ENCODE results near the gene GPRC5D.

Gene GPRC5D

DNA sequence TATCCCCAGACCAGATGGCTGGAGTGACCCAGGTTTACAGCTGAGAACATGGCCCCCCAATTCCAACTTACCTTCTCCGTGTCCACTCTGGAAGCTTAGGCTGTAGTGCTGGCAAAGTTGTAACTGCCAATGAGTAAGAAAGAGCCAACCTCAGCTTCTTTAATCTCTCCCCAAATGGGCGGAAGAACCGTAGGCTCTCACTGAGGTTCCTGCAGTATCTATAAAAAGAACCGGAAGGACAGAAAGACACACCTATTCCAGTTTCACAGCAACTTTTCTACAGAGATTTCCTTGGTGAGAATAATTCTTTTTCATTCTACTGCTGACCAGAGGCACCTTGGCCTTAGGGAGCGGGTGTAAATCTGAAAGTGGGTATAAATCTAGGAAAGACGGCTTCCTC is at the start of gene GPRC5D:
Gene GPRC5D (minus strand): TSS at position 135 of the 400 bp plus-strand sequence. CDS start 1,786 bp downstream, outside the sequence.
- no peak for DNase-seq (ENCODE audit: low read depth in 2 of 2)

DNA sequence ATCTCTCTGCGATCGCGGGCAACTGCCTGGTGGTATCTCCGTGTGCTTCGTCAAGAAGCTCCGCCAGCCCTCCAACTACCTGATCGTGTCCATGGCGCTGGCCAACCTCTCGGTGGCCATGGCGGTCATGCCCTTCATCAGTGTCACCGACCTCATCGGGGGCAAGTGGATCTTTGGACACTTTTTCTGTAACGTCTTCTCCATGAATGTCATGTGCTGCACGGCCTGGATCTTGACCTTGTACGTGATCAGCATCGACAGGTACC is 49.7 kb upstream of the GPRC5D start:
- DNase-seq (ENCODE audit: low read depth in 2 of 2) = no peak

DNA sequence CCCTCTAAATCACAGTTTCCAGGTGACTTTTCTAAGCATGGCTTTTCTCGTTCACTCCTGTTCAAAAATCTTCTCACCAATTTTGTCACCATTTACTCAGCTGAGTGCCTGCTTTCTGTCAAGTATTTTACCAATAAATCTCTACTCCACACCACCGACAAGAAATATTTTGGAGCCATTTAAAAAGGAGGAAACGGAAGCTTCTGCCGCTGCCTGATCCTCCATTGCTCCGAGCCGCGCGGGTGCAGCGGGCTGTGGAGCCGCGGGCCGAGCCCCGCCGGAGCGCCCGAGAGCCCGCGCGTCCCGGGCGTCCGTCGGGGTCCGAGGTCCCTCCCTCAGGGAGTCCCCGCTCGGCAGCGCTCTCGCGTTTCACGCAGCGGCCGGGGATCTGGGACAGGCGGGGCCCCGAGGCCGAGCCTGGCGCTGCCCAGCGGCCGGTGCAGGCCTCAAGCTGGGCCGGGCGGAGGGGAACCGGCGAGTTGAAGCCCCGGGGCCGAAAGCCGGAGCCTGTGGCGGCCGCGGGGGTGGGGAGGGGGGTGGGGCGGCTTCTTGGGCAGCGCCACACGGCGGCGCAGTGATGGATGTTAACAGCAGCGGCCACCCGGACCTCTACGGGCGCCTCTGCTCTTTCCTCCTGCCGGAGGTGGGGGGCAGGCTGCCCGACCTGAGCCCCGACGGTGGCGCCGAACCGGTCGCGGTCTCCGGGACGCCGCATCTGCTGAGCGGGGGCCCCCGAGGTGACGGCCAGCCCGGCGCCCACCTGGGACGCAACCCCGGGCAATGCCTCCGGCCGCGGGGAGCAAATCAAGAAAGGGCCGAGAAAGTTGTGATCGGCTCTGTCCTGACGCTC is 49.2 kb upstream of the GPRC5D start:
- DNase-seq (ENCODE audit: low read depth in 2 of 2) = peak; percentile 14 to 22

DNA sequence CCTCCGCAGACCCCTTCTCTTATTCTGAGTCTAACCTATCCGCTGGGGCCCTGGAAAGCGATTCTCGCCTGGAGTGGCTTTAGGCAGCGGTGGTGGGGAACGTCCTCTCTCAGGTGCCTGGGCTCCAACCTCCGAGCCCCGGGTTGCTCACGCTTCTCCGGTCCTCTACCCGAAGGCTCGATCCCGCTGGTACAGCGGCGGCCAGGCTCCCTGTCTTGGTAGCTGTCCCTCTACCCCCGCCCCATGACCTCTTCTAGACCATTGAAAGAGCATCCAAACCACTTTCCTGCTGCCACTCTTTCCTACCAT is 48.6 kb upstream of the GPRC5D start:
- DNase-seq (ENCODE audit: low read depth in 2 of 2) = no peak

DNA sequence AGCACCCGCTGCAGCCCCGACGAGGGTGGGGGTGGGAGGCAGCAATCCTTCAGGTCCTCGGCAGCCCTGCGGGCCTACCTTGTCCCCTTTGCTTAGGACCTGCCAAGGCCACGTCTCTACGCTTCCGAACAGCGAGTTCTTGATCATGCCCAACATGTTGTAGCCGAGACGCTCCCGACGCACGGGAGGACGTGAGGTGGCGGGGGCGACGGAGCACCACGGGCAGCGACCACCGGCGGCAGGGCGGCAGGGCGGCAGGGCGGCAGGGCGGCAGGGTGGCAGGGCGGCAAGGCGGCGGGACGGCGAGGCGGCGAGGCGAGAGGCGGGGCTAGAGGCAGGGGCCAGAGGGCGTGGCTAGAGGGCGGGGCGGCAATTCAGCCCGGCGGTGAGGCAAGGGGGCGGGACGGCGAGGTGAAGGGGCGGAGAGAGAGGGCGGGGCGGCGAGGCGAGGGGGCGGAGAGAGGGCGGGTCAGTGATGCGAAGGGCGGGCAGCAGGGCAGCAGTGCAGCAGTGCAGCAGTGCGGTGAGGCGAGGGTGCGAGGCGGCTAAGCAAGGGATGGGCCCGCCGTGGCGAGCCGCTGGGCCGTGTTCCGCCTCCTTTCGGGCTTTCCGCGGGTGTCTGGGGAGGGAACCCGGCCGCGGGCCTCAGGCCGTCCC is 48.1 kb upstream of the GPRC5D start, which contains the start of gene HEBP1:
Gene HEBP1 (minus strand): TSS at position 307 of the 657 bp plus-strand sequence. CDS start 151 bp downstream, at position 156.
- peak; percentile 86 to 88 for DNase-seq (ENCODE audit: low read depth in 2 of 2)

DNA sequence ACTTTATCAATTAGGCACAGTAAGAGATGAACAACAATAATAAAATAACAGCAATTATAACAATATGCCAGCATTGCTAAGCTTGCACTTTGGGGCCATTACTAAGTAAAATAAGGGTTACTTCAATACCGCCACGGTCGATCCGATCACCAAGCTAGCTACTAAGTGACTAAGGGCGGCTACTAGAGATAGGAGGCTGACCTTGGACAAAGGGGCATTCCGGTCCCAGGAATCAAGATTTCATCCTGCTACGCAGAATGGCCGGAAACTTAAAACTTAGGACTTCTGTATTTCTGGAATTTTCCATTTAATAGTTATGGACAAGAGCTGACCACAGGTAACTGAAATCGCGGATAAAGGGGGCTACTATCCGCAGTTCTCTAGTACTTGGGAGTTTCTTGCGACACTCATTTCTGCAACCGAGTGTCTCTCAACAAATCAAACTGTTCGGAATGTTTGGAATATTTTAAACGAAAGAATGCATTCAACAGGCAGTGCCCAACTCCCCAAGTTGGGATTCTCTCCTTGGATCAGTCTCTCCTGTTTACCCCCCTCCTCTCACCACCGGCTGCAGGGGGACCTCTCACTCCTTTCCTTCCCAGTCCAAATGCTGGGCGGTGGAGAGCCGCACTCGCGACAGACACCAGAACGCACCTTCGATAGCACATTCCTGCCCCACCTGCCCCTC is 47.4 kb upstream of the GPRC5D start:
- DNase-seq (ENCODE audit: low read depth in 2 of 2) = no peak

DNA sequence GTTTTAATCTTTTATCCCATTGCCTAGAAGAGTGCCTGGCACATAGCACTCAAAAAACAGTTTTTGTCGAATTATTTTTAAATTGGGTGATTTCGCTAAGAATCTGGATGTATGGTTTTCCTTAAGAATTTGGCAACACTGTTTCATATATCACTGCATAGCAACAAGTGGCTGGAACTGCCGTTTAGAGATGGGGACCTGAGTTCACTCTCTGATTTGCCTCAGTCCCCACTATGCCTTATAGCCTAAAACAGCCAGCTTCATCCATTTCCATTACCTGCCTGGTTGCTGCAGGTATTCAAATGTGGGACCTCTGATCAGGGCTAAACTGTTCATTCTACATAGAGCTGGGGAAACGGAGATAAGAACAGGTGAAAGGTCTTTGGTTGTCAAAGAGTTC is 46.3 kb upstream of the GPRC5D start:
- no peak for DNase-seq (ENCODE audit: low read depth in 2 of 2)

DNA sequence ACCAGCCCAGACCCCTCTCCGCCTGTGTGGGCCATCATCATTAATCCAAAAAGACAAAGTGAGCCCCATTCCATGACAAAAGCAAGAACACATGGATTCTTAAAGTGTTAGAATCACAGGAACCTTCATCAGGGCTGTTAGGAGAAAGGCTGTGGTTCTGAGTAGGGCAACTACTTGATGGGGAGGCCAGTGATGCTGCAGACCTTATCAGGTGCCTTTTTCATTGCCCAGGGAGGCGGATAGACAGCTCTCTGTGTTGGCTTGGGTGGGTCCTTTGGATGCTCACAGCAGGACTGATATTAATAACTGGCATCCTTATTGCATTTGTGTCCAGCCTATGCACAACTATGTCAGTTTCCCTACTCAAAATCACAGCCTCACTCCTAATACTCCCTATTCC is 45.8 kb upstream of the GPRC5D start:
- no peak for DNase-seq (ENCODE audit: low read depth in 2 of 2)

DNA sequence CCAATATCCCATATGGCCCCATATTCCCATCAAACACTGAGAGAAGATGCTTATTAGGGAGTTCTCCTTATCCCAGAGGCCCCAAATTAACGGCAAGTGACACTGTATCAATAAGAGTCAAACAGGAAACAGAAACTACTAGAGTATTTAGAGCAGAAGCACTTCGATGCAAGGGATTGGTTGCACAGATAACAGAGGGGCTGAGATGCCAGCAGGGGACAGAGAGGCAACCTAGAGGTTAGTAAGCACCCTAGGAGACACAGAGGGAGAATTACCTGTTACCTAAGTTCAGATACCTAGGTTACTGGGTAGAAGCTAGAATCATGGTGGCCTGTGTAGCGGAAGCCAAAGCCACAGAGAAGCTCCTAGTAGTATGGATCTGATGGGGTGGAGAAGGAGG is 45.2 kb upstream of the GPRC5D start:
- DNase-seq (ENCODE audit: low read depth in 2 of 2) = no peak

DNA sequence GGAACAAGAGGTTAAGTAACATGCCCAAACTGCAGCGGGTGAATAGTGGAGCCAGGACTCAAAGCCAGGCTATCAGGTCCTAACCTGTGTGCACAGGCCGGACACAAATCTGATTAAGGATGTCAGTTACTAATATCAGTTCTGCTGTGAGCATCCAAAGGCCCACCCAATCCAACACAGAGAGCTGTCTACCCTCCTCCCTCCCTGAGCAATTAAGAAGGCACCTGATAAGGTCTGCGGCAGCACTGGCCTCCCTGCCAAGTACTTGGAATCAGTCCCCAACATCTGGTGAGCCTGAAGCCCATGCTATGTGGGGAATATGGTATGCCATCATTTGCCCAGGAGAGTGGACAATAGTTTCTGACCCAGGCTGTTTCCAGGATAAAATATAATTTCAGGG is 44.2 kb upstream of the GPRC5D start:
- no peak for DNase-seq (ENCODE audit: low read depth in 2 of 2)

DNA sequence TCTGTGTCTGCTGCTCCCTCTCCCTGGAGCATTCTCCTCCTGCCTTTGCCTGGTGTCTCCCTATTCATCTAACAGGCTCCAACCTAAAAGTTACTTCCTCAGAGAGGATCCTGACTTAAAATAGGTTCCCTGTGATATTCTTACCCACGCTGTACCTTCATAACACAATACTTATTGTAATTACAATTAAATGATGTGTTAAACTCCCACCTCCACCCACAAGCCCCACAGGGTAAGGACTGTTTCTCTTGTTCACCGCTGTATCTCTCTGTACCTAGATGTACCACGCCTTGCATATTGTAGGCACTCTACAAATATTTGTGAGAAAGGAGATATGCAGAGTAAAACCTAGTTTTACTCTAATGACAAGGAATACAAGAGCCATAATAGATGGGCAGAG is 43.1 kb upstream of the GPRC5D start:
- DNase-seq (ENCODE audit: low read depth in 2 of 2) = no peak

DNA sequence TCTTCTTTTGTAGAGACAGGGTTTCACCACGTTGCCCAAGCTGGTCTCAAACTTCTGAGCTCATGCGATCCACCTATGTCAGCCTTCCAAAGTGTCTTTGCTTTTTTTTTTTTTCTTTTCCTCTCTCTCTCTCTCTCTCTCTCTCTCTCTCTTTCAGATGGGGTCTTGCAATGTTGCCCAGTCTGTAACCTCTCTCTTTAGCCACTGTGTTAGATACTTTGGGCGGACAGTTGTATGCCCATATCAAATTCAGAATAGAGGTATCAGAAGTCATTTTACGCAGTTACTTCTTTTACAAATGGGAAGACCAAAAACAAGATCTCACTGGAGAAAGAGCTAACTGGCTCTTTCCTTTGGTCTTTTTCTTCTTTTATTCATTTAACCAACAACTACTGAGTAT is 41.4 kb upstream of the GPRC5D start:
- DNase-seq (ENCODE audit: low read depth in 2 of 2) = no peak

DNA sequence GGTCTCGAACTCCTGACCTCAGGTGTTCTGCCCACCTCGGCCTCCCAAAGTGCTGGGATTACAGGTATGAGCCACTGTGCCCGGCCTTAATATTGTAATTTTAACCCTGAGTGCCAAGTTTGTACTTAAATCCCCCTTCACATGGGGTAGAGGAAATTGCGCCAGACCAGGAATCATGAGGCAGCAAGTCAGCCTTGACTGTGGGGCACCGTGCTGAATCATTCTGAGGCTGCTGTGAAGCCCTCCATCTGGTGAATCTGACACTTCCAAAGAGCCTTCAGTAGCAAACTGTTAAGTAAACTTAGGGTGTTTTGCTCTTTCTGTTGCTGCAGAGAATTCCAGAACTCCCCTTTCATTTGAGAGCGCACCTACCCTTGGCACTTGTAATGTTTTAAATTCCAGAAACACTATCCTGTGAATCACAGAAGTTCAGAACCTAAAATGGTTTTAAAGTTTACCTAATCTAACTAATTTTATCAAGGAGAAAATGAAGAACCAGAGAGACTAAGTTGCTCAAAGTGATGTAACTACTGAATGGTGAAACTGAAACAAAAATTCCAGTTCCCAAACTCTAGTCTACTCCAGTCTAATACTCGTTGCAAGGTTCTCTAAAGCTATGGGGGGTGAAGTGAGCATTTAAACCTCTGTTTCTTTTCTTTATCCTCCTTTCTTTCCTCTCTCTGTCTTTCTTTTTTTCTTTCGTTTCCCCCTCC is 40.6 kb upstream of the GPRC5D start:
- no peak for DNase-seq (ENCODE audit: low read depth in 2 of 2)

DNA sequence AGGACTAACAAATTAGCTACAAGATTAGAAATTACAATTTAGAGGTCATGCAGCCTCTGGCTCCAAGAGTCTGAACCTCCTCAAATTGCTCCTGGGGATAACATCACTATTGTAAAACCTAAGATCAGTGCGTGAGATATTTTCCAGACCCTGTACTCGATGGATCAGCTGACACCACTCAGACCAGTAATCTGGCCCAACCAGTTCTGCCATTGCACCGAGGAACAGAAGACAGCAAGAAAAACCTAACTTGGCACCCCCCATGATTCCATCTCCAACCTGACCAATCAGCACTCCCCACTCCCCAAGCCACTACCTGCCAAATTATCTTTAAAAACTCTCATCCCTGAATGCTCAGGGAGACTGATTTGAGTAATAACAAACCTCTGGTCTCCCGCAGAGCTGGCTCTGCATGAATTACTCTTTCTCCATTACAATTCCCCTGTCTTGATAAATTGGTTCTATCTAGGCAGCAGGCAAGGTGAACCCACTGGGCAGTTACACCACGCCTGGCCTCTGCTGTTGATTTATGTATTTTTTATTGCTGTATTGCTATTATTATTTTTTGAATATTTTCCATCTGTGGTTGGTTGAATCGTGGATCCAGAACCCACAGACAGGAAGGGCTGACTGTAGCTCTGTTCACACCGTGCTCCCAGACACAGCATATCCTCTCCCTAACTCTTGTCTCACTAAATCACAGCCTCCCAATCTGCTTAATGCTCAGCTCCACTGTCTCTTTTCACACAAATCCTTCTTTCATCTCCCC is 38.9 kb upstream of the GPRC5D start:
- no peak for DNase-seq (ENCODE audit: low read depth in 2 of 2)

DNA sequence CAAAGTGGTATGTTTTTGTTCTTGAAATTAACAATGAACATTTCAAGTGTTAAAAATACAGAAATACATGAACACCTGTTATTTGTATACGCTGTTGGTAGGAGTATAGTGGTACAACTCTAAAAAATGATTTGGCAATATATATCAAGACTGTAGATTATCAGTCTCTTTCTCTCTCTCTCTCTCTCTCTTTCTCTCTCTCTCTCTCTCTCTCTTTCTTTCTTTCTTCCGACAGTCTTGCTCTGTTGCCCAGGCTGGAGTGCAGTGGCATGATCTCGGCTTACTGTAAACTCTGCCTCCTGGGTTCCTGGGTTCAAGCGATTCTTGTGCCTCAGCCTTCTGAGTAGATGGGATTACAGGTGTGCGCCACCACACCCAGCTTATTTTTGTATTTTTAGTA is 35.5 kb upstream of the GPRC5D start:
- no peak for DNase-seq (ENCODE audit: low read depth in 2 of 2)

DNA sequence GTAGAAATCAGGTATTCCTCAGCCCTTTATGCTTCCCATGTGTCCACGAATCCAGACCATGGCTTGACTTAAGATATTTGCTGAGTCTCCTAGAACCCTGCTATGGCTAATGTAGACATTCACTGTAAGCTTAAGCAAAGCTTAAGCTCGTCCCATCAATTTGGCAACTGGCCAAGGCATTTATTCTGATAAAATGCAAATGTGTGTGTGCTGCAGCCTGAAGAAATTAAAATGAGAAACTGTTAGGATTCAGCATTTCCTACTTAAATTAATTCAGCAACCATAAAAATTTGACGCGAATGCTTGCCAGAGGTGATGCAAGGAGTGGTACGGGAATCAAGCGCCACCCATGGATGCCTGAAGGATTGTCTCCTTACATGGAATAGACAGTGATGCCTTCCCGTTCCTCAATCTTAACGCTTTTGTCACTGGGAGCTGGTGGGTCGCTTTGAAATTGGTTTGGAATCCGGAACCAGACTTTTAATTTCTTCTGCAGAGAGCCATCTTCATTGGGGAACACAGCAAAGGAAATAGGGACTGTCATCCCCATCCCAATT is 34.9 kb upstream of the GPRC5D start:
- DNase-seq (ENCODE audit: low read depth in 2 of 2) = no peak

DNA sequence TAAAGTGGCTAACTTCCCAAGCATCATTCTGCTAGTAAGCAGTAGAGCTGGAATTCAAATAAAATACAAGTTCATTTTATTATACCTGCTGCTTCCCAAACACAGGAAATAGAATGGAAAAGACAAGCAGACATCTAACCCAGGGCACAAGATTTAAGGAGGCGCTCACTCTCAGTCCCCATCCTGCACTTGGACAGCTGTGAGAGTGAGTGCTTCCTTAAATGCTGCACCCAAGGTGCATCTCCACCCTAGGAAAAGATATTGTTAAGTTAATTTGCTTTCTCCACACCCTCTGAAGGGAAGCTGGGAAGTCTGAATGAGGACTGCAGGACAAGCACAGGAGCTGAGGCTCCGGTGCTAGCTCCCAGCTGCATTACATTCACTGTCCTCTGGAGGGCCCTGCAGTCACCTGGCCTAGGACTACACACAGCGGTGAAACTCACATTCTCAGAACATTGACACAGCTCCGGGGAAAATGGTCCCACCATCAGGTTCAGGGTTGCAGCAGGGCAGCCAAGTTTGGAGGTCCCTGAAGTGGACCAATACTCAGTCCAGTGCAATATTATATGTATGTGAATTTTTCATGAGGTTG is 33.9 kb upstream of the GPRC5D start:
- no peak for DNase-seq (ENCODE audit: low read depth in 2 of 2)

DNA sequence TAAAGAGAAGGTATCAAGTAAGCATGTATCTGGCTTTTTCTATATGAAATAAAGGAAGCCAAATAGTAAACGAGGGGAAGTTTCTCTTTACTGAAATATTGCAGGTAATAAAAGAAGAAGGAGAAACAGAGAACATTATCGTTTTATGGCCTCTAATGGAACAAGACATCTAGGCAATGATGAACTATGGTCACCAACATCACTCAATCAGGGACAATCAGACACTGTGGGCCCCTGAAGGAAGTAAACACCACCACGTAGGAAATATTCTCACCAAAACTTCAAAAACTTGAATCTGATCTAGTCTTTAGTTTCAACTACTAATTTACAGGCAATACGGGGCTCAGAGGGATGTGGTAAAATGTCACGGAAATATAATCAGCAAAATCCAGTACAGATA is 32.2 kb upstream of the GPRC5D start:
- no peak for DNase-seq (ENCODE audit: low read depth in 2 of 2)

DNA sequence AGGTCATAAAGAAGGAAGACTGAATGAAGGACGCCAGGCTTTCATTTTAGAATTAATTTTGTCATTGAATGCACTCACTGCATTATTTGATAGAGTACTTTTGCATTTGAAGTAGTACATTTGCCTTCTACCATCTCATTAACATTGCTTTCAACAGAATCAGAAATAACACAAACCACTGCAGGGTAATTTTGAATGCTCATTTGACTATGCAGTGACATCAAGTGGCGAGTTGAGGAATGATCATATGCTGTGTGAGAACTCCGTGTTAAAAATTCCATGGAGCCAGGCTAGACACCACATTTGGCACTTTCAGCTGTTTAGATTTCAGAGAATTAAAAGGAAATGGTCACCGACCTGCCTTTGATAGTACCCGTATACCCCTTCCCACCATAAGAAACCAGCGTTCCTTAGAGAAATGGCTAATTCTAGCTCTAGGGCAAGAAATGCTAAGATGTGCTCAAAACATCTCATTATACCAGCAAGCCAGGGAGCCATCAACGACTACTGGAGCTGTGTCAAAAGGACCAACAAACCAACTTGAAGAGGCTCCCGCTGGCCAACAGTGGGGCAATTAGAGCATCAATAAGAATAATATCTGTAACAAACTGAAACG is 31.6 kb upstream of the GPRC5D start:
- no peak for DNase-seq (ENCODE audit: low read depth in 2 of 2)

DNA sequence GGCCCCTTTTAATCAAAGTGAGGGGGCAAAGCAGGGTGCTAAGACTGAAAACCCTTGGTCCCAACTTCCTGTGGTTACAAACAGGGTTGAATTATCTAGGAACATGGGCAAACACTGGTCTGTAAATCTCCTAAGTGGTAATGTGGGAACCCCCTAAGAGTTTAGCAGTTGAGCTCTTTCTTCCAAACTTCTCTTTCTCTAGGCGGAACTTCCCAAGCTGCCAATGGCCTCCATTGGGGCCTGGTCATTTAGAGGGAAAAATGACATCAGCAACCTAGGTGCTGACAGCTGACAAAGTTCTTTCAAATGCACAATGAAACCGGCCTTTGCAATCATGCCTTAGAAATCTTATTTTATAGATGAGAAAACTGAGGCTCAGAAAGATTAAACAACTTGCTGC is 30.4 kb upstream of the GPRC5D start:
- no peak for DNase-seq (ENCODE audit: low read depth in 2 of 2)

Measured in stimulated activated CD8-positive, alpha-beta memory T cell treated with anti-CD3 and anti-CD28 coated beads, Interleukin-15, amount 100 ng/mL, for 48 hours (primary cell).